Astrocyte (in vitro differentiated cells and primary cell): ENCODE data around the gene PTPRM. TPM values are rescaled to one million over a fixed set of nuclear protein-coding genes. Genes with fewer than 3 reads are reported as not detected.

Source experiments
- DNase-seq: peaks from one replicate; pipeline ENCODE4 v3.0.0-alpha.2; 2010; ENCODE audit warnings: low read depth
- FAIRE-seq: peaks from 2 replicates; lab custom pipeline; 2011; peaks lifted over from hg19 to GRCh38; lab: Jason Lieb, UNC
- H2AFZ ChIP-seq: 2 replicates; pipeline ENCODE4 v1.6.0; 2012; ENCODE audit warnings: low read depth, low read length, inconsistent platforms
- H3K27ac ChIP-seq: 2 replicates; pipeline ENCODE4 v1.5.1; 2011; ENCODE audit warnings: low read depth, low read length, inconsistent platforms
- H3K27me3 ChIP-seq: 2 replicates; pipeline ENCODE4 v1.6.0; 2011; ENCODE audit warnings: low read length, inconsistent platforms; ENCODE audit not compliant: insufficient read depth
- H3K36me3 ChIP-seq: 2 replicates; pipeline ENCODE4 v1.5.1; 2011; ENCODE audit warnings: low read length, inconsistent platforms; ENCODE audit not compliant: insufficient read depth
- H3K4me1 ChIP-seq: 2 replicates; pipeline ENCODE4 v1.5.1; 2011; ENCODE audit warnings: low read length, inconsistent platforms; ENCODE audit not compliant: insufficient read depth
- H3K4me2 ChIP-seq: 2 replicates; pipeline ENCODE4 v1.6.0; 2012; ENCODE audit warnings: low read length, inconsistent platforms
- H3K4me3 ChIP-seq: 2 replicates; pipeline ENCODE4 v1.5.1; 2011; ENCODE audit warnings: low read depth, mild to moderate bottlenecking, low read length, inconsistent platforms; ENCODE audit not compliant: insufficient read depth
- H3K79me2 ChIP-seq: 2 replicates; pipeline ENCODE4 v1.6.0; 2012; ENCODE audit warnings: mild to moderate bottlenecking, low read length, inconsistent platforms; ENCODE audit not compliant: insufficient read depth
- H3K9ac ChIP-seq: 2 replicates; pipeline ENCODE4 v1.6.0; 2012; ENCODE audit warnings: mild to moderate bottlenecking, low read length, inconsistent platforms
- H3K9me3 ChIP-seq: 2 replicates; pipeline ENCODE4 v1.5.1; 2012; ENCODE audit warnings: low read depth, mild to moderate bottlenecking, low read length, inconsistent platforms; ENCODE audit not compliant: insufficient read depth
- H4K20me1 ChIP-seq: 2 replicates; pipeline ENCODE4 v1.6.0; 2012; ENCODE audit warnings: low read length, inconsistent platforms; ENCODE audit not compliant: insufficient read depth
- H3K27ac Mint-ChIP-seq: one replicate; pipeline ENCODE4 v1.8.0; 2021; ENCODE audit warnings: mild to moderate bottlenecking, mixed read lengths; ENCODE audit not compliant: unreplicated experiment
- H3K27me3 Mint-ChIP-seq: one replicate; pipeline ENCODE4 v1.8.0; 2021; ENCODE audit warnings: low read depth, mixed read lengths; ENCODE audit not compliant: unreplicated experiment
- H3K36me3 Mint-ChIP-seq: one replicate; pipeline ENCODE4 v1.8.0; 2021; ENCODE audit warnings: low read depth, mixed read lengths; ENCODE audit not compliant: unreplicated experiment
- H3K4me1 Mint-ChIP-seq: one replicate; pipeline ENCODE4 v1.8.0; 2021; ENCODE audit warnings: low read depth, mixed read lengths; ENCODE audit not compliant: unreplicated experiment
- H3K4me3 Mint-ChIP-seq: one replicate; pipeline ENCODE4 v1.8.0; 2021; ENCODE audit warnings: mild to moderate bottlenecking, moderate library complexity, mixed read lengths; ENCODE audit not compliant: unreplicated experiment
- H3K9me3 Mint-ChIP-seq: one replicate; pipeline ENCODE4 v1.8.0; 2021; ENCODE audit warnings: mild to moderate bottlenecking, mixed read lengths; ENCODE audit not compliant: unreplicated experiment
- CTCF ChIP-seq: IDR thresholded peaks from 2 replicates; pipeline ENCODE4 v1.5.1; 2011; ENCODE audit warnings: low read depth, mild to moderate bottlenecking, inconsistent platforms, low read length, moderate library complexity; ENCODE audit not compliant: insufficient read depth
- EZH2 ChIP-seq: IDR thresholded peaks from 2 replicates; pipeline ENCODE4 v1.6.1; 2012; ENCODE audit warnings: mild to moderate bottlenecking, low read length, inconsistent platforms; ENCODE audit not compliant: insufficient read depth
- total RNA-seq: library from RNA; stranded (reverse); gene quantifications from 2 replicates; pipeline ENCODE4 v1.2.1, GENCODE V29; 2021

Gene PTPRM
- total RNA-seq, 1 donor from 2014 or later, result 59.6 TPM

- H3K4me1 ChIP-seq, result no peaks in the 10 kb centered on the region
- no peak overlapping the region for H3K4me2 ChIP-seq
- no peak overlapping the region for H3K27ac ChIP-seq
- H3K27me3 ChIP-seq, result no peaks in the 10 kb centered on the region
- TF ChIP-seq EZH2, result no peak
- TF ChIP-seq CTCF, result no peak
- FAIRE-seq (peak; percentile 17), DNase-seq (no peak)
- peaks cover 9% of the 10 kb centered on the region for H3K36me3 Mint-ChIP-seq
- H3K36me3 ChIP-seq, result no peaks in the 10 kb centered on the region
- no peaks in the 10 kb centered on the region for H3K9me3 Mint-ChIP-seq
- H3K4me3 ChIP-seq, result no peak overlapping the region
- no peaks in the 10 kb centered on the region for H4K20me1 ChIP-seq
- H3K9me3 ChIP-seq, result no peaks in the 10 kb centered on the region
- no peak overlapping the region for H3K27ac Mint-ChIP-seq
- H3K79me2 ChIP-seq, result no peaks in the 10 kb centered on the region
- H3K4me1 Mint-ChIP-seq, result peaks cover 5% of the 10 kb centered on the region
- no peak overlapping the region for H3K4me3 Mint-ChIP-seq
- no peak overlapping the region for H3K9ac ChIP-seq
- H2AFZ ChIP-seq, result no peak overlapping the region
- H3K27me3 Mint-ChIP-seq, result no peaks in the 10 kb centered on the region
Measured at GRCh38 chr18:8252371-8252770, 685.3 kb downstream of the PTPRM start.

GRCh38 chr18:8253944-8254343, 686.8 kb downstream of the PTPRM start:
- peaks cover 9% of the 10 kb centered on the region for H3K36me3 Mint-ChIP-seq
- no peak overlapping the region for H3K4me3 ChIP-seq
- no peaks in the 10 kb centered on the region for H3K4me1 ChIP-seq
- H3K79me2 ChIP-seq, result no peaks in the 10 kb centered on the region
- no peak for DNase-seq
- no peak overlapping the region for H3K27ac Mint-ChIP-seq
- H4K20me1 ChIP-seq, result no peaks in the 10 kb centered on the region
- H3K36me3 ChIP-seq, result no peaks in the 10 kb centered on the region
- H3K9me3 Mint-ChIP-seq, result no peaks in the 10 kb centered on the region
- H3K27ac ChIP-seq, result no peak overlapping the region
- FAIRE-seq, result no peak
- H3K27me3 ChIP-seq, result no peaks in the 10 kb centered on the region
- no peak overlapping the region for H2AFZ ChIP-seq
- H3K4me2 ChIP-seq, result no peak overlapping the region
- no peak overlapping the region for H3K4me3 Mint-ChIP-seq
- TF ChIP-seq EZH2 (no peak), CTCF (no peak)
- peaks cover 5% of the 10 kb centered on the region for H3K4me1 Mint-ChIP-seq
- H3K9me3 ChIP-seq, result no peaks in the 10 kb centered on the region
- H3K27me3 Mint-ChIP-seq, result no peaks in the 10 kb centered on the region
- H3K9ac ChIP-seq, result no peak overlapping the region

- no peak for FAIRE-seq
- H3K9me3 ChIP-seq, result no peaks in the 10 kb centered on the region
- no peak overlapping the region for H2AFZ ChIP-seq
- H3K27me3 ChIP-seq, result no peaks in the 10 kb centered on the region
- Mint-ChIP-seq H3K4me1 (peaks cover 5% of the 10 kb centered on the region), H3K9me3 (no peaks in the 10 kb centered on the region), H3K4me3 (no peak overlapping the region), H3K27me3 (no peaks in the 10 kb centered on the region), H3K27ac (no peak overlapping the region), H3K36me3 (peaks cover 9% of the 10 kb centered on the region)
- H3K36me3 ChIP-seq, result no peaks in the 10 kb centered on the region
- no peak overlapping the region for H3K4me2 ChIP-seq
- DNase-seq, result peak; percentile 27
- H3K27ac ChIP-seq, result no peak overlapping the region
- no peak overlapping the region for H3K9ac ChIP-seq
- no peaks in the 10 kb centered on the region for H3K4me1 ChIP-seq
- no peaks in the 10 kb centered on the region for H3K79me2 ChIP-seq
- no peak overlapping the region for H3K4me3 ChIP-seq
- no peaks in the 10 kb centered on the region for H4K20me1 ChIP-seq
- no peak for TF ChIP-seq EZH2
- no peak for TF ChIP-seq CTCF
Measured at GRCh38 chr18:8254654-8255053, 687.5 kb downstream of the PTPRM start.
